Inflammatory macrophage (primary cell): Measurements from ENCODE around the gene PM20D2.
A peak's percentile ranks its signal among the peaks of the same experiment; 100 is the strongest.
"Not testable (repeated sequence)": the region's sequence is repeated elsewhere in the genome, so short reads cannot be mapped to it uniquely, and the experiment has no call there.

Experiments
- DNase-seq, 2 donors: peaks; one replicate each; pipeline ENCODE4 v3.0.0-alpha.2; 2020 to 2022
- total RNA-seq, 18 experiments: gene quantifications; one replicate each; lab custom pipeline; 2026; ENCODE audit warnings: mixed read lengths in 6 of 18, inconsistent platforms in 2 of 18; lab: John Stamatoyannopoulos, UW

PM20D2 gene, protein sequence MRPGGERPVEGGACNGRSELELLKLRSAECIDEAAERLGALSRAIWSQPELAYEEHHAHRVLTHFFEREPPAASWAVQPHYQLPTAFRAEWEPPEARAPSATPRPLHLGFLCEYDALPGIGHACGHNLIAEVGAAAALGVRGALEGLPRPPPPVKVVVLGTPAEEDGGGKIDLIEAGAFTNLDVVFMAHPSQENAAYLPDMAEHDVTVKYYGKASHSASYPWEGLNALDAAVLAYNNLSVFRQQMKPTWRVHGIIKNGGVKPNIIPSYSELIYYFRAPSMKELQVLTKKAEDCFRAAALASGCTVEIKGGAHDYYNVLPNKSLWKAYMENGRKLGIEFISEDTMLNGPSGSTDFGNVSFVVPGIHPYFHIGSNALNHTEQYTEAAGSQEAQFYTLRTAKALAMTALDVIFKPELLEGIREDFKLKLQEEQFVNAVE
- 3.7 to 12.8 (median 7.3) reads per million in 18 experiments for total RNA-seq

DNA sequence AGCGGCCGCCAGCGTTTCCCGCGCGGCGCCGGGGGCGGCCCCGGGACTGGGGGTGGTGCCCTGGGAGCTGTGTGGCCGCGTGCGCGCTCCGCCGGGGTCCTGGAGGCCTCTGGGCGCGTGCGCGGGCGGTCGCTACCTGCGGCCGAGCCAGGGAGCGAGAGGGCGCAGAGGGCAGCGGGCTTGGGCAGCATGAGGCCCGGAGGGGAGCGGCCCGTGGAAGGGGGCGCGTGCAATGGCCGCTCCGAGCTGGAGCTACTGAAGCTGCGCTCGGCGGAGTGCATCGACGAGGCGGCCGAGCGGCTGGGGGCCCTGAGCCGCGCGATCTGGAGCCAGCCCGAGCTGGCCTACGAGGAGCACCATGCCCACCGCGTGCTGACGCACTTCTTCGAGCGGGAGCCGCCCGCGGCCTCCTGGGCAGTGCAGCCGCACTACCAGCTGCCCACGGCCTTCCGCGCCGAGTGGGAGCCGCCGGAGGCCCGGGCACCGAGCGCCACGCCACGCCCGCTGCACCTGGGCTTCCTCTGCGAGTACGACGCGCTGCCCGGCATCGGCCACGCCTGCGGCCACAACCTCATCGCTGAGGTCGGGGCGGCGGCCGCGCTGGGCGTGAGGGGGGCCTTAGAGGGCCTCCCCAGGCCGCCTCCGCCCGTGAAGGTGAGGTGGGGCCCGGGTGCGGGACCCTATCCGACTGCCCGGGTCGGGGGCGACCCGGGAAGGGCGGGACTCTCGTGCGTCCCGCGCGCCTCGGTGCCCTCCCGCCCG is at the start of gene PM20D2:
Gene PM20D2 (plus strand): TSS at position 100 of the 762 bp plus-strand sequence. CDS start 90 bp downstream, at position 190.
- peak; percentile 30 to 52 for DNase-seq

DNA sequence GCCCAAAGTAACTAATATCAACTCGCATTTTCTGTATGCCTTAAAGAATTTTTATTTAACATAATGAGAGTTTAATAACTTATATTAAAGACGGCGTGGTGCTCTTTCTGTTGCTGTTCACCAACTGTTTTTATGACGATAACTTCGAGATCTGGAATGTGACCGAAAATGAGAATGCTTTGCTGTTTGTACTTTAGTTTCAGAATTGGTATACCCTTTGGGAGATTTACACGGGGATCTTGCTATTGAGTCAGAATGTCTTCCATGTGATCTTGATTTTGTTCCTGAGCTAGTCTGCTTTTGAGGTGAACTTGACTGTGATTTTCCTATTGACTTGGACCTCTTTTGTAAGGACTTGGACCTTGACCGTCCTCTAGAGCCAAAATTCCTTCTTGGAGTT is 47.4 kb upstream of the PM20D2 start:
- DNase-seq = no peak

DNA sequence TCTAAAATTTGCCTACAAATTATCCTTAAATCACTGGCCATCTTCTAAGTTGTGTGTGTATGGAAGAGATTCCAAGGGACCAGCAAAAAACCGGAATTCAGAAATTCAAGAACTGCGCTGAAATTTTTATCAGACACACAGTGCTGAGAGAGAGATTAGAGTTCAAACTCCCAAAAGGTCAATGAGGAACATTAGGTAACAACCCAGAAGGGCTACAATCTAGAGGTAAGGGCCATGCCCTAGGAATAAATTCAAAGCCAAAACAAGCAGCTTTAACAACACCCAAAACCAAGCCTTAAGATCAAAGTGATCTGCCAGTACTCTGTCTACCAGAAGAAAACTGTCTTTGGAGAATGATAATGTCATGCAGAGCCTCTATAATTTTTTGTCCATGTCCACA is 45.7 kb upstream of the PM20D2 start:
- DNase-seq = no peak

DNA sequence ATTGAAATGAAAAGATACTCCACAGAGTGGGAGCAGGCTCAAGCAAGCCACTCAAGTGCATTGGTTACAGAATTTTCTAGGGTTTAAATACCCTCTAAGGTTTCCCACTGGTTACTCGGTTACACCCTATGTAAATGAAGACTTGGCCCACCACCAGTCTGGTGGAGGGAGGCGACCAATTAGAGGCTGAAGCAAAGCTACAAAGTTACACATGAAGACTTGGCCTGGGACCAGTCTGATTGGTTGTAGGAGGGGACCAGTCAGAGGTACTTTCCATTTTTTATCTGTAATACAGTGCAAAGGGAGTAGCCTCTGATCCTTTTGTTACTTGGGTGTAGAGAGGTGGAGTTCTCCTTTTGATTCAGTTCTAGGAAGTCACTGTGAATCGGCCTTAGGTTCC is 35.6 kb upstream of the PM20D2 start:
- DNase-seq = no peak

DNA sequence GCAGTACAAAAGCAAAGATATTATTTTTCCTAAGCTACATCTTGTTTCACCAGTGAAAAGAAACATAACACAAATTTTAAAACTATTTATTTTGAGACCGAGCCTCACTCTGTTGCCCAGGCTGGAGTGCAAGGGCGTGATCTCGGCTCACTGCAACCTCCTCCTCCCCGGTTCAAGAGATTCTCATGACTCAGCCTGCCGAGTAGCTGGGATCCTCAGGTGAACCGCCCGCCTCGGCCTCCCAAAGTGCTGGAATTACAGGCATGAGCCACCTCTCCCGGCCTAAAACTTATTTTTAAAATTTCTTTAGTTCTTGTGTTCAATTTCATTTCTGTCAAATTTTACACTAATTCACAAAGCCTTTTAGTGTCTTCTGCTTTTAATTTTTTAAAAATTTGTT is 33.9 kb upstream of the PM20D2 start:
- no peak for DNase-seq

DNA sequence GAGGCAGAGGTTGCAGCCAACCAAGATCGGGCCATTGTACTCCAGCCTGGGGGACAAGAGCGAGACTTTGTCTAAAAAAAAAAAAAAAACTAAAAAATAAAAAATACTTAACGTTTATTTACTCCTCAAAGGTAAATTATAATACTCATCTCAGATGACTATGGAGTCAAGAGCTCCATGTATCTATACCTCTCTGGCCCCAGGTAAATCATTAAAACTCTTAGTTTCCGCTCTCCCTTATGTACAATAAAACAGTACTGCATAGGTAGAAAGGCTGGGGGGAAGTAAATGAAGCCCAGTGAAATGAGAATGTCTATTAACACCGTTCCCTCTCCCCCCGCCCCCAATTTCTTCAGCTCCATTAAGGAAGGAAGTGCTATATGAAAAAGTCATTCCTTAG is 29.2 kb upstream of the PM20D2 start:
- no peak for DNase-seq

DNA sequence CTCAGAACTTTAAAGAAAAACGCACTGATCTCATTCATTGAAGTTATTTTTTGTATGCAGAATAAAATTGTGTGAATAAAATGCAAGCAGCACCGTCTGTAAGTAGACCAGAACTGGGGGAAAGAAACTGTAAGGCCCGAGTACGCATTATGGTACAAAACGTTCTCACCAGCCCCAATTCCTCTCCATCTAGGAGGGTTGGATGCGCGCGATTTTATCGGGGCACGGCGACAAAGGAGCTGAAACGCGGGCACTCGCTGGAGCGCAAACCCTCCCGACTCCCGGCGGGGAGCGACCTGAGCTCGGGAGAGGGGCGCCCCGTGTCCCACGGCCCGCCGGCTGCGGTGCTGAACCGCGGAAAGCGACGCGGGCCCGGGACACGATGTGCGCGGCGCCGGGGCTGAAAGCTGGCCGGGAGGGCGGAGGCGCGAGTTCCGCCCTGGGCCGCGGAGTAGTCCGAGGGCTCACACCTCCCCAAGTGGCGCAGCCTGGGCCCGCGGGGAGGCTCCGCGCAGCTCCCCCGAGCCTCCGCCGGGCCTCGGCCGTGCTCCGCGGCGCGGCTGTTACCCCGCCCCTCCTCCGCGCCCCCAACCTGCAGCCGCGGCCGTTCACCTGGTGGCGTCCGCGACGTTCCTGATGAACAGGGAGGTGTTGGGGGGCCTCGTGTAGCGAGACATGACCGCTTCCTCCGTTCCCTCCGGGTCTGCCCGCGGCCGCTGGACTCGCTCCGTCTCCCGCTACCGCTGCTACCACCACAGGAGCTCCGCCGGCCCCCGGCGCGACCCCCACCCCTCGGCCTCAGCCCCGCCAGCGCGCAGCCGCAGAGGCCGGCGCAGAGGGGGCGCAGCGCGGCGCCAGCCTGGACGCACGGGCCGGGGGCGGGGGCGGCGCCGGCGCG is 28.4 kb upstream of the PM20D2 start, which contains the start of gene SRSF12:
Gene SRSF12 (minus strand): TSS at position 861 of the 898 bp plus-strand sequence. CDS start 184 bp downstream, at position 677.
- DNase-seq = peak; percentile 14 to 55

DNA sequence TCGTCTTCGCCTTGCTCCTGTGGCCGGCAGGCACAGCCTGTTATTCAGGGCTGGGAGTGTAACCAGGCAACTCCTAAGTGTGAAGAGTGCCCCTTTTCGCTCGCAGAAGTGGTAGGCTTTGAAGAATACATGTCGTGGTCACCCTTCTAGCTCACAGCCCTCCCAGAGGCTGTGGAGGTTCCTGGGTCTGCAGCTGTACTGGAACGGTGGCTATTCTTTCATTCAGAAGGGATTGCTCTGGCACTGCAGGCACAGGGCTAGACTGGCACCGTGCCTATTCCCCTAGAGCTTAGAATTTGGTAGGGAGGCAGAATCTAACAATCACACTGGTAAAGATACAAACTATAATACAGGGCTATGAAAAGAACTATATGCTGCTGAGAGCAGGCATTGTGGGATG is 26.9 kb upstream of the PM20D2 start:
- DNase-seq = no peak

DNA sequence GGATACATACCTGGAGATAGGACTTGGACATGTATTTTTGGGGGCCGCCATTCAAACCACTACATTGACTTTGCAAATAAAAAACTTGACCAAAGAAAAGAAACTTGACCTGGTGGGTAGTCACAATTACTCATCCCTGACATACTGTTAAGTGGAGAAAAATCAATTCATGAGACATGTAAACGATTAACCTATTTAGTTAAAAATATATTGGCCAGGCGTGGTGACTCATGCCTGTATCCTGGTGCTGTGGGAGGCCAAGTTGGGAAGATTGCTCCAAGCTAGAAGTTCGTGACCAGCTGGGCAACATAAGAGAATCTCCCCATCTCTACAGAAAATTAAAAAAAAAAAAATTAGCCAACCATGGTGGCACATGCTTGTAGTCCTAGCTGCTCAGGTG is 25.5 kb upstream of the PM20D2 start:
- no peak for DNase-seq

DNA sequence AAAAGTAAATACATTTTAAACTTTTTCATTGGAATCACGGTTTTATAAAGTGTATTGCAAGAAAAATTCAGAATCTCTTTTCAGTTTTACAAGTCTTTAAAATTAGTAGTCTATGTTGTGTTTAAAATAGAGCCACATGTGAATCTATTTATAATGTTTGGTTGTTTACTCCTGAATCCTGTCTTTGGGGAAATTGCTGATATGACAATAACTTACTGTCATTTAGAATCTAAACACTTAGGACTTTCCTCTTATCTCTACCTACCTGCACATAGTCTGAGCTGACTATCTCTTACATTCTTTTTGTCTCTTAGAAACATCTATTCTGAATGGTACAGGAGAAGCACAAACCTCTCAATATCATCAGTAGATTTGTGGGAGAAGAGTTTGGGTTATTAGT is 23.9 kb upstream of the PM20D2 start:
- no peak for DNase-seq

DNA sequence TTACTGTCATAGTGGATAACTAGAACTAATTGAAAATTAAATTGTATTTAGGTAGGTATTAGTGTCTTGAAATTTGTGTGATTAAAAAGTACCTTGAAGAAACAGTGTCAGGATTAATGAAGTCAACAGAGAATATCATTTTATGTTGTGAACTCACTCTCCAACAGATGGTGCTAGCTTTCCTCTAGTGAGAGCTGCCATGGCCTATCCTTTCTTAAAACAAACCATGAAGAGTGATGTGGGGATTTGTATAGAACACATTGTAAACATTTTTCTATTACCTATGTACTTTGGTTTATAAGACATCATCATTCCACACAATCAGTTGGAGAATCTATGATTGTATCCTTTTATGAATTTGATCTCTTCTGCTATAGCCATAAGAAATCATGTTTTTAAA is 23.2 kb upstream of the PM20D2 start:
- DNase-seq = peak; percentile 37 to 50

DNA sequence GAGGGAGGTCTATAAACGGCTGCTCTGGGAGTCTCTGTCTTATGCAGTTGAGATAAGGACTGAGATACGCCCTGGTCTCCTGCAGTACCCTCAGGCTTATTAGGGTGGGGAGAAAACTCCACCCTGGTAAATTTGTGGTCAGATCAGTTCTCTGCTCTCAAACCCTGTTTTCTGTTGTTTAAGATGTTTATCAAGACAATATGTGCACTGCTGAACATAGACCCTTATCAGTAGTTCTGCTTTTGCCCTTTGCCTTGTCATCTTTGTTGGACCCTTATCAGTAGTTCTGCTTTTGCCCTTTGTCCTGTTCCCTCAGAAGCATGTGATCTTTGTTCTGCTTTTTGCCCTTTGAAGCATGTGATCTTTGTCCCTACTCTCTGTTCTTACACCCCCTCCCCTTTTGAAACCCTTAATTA is 17.6 kb upstream of the PM20D2 start:
- not testable (repeated sequence) for DNase-seq

DNA sequence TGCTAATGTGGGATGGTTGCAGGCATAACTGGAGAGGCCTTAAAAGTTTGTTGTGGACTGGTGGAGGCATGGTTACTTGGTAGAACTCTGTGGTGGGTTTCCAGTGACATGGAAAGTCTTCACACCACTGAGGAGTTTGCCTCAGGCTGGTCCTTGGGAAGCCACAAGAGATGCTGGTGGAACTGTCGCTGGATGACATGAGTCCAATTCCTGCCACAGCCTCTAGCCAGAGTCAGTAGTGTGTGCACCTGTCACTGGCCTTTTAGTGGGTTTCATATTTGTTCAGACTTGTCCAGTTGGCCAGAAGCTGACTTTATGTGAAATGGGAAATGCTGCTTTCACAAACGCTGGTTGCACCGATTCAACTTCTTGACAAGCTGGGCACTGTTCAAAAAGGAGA is 14.3 kb upstream of the PM20D2 start:
- no peak for DNase-seq

DNA sequence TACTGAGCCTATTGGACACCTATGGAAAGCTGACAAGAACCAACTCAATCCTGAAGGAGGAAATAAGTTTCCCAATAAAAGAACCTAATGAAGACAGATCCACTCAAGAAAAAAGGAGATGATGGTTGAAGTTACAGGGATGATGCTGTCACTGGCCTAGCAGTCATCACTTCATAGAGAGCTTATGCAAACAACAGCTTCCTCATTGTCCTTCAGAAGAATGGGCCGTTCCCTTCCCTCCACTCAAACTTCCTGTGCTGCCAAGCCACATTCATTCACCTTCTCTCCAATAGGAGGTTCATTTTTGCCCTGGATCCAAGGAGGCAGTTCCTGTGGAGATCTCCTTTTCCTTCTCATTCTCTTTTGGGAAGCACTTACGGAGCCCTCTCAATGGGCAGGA is 13.8 kb upstream of the PM20D2 start:
- peak; percentile 60 to 70 for DNase-seq

DNA sequence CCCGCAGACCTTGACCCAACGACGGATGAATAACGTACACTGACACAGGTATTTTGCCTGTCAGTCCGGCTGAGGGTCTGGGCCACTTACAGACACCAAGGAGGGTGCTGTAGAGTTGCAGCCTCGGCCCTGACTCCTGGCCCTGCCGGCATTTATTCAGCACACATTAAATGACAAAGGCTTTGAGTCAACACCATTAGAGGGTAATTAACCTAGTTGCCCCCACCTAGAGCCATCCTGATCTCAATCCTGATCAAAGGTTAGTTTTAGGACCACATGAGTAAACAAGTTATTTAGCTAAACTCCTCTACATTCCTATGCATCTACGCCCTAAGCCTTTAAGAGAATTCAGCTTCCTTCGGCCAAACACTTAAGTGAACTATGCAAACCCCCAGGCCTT is 11.9 kb upstream of the PM20D2 start:
- DNase-seq = no peak

DNA sequence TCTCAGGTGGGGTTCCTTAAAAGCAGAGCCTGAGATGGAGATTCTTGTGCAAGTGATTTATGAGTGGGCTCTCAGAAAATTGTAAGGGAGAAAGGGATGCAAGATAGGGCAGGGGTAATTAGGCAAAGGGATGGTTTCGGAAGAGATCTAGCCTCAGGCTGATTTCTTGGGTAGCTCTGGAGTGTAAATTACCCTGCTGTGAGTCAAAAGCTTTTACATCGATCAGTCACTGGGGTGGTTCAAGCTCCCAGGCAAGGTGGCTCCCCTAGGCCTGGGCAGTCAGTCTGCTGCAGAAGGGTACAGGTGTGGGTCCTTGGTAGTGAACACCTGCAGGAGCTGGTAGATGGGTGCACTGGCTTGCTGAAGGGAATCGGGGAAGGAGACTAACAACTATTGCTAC is 11.1 kb upstream of the PM20D2 start:
- no peak for DNase-seq

DNA sequence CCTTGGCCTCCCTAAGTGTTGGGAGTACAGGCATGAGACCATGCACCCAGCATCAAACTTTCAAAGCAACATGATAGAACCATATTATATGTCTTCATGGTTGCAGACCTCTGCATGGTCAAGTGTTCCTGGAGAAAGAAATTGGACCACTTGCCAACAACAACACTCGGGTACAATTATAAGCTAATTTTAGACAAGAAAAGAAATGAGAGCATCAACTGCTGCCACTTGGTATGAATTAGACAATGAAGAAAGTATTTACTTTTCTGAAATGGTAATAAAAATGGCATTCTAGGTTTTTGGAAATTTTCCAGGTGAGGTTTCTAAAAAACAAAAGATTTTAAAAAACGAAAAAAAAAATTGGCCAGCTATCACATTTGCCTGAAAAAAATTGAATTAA is 7.7 kb upstream of the PM20D2 start:
- DNase-seq = no peak

DNA sequence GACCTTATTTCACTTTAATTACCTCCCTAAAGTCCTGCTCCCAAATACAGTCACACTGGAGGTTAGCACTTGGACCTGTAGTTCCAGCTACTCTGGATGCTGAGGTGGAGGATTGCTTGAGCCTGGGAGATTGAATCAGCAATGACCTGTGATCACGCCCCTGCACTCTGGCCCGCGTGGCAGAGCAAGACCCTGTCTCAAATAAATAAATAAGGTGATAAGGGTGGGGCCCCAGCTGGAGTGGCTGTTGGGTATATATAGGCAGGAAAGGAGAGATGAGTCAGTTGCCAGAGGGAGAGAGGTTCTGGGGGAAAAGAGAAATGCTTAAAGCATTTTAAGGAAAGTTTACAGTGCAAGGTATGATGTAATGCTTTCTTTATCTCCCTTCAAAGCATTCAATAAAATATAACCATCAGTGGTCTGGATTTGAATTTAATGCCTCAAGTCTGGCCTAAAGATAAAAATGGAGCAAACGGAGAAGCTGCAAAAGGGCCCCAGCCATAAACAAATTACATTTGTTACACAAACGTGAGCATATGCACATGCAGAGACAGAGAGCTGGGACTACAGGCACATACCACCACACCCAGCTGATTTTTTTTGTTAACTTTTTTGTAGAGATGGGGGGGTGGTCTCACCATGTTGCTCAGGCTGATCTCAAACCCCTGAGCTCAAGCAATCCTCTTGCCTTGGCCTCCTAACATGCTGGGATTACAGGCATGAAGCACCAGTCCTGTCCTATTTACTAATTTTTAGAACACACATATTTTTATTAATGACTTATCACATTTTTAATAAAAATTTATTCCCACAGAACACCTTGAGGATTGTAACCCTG is 6.1 kb upstream of the PM20D2 start:
- no peak for DNase-seq

DNA sequence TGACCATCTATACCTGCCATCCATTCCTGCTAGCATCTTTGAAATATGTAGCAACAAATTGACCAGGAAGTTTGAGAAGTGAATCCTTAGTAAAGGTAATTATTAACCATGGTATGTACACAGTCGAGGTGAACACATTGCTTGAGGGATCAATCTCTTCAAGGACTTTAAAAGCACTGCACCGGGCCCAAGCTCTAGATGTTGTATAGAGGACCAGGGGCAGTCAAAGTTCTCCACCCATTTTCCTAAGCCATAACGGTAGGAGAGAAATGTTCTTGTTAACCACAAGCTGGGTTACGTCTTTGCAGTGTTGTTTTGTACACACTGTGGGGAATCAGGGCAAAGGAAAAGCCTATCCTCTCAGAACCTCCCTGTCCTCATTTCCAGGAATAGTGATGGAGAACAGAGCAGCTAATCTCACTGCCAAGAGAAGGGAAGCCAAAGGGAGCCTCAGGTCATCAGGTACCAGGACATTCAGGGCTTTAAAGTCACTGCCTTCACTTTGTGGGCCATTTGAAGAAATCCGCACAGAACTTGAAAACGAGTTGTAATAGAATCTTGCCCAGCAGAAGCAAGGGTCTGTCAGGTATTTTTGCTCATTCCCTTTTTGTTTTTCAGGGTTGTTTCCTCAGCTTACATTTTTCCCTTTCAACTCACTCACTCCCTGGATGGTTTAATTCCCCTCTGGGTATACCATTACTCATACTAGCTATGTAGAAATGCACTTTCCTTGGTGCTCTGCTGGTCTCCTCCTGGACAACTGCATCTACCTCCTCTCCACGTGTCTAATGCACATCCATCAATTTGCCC is 5.3 kb upstream of the PM20D2 start:
- no peak for DNase-seq

DNA sequence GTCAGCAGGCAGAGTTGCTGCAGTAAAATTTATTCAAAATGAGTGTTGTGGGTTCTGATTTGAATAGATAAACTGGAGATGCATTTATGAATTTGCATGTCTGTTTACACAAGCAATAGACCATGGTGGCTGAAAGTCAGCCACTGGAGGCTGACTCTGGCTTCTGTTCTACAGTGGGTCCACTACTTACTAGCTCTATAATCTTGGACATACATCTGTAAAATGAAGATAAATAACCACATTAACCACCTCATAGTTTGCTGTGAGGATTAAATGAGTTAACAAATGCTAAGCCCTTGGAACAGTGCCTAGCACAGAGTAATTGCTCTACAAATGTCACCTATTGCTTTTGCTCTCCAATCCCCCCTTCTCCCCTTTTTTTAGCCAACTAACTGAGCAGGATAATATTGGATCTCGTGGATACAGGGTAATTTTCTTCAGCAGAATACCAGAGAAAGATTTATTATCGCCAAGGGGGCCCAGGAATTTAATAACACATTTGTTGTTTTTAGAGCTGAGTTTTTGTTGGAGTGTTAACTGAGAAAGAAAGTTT is 1.4 kb upstream of the PM20D2 start:
- DNase-seq = no peak
